22Rv1 (cell line): Measurements from ENCODE around the gene YJU2.

ENCODE experiments used
- CTCF ChIP-seq: fragments of 450-650 bp; IDR thresholded peaks from 2 replicates; pipeline ENCODE4 v1.5.1; 2017; ENCODE audit warnings: mild to moderate bottlenecking
- ZFX ChIP-seq: fragments of 450-650 bp; IDR thresholded peaks from 2 replicates; pipeline ENCODE4 v1.6.1; 2017; ENCODE audit warnings: antibody characterized with exemption, borderline replicate concordance

DNA sequence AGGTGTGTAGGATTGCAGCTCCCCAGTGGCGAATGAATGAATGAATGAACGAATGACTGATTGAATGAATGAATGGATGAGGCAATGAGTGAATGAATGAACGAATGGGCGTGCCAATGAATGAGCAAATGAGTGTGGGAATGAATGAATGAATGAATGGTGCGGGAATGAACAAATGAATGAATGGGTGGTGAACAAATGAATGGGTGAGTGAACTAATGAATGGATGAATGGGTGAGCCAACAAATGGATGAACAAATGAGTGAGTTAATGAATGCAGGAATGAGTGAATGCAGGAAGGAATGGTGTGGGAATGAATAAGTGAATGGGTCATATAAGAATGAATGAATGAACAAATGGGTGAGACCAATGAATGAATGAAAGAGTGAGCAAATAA lies 49.7 kb upstream of the YJU2 start:
- no peak for TF ChIP-seq CTCF
- no peak for TF ChIP-seq ZFX
